A549 treated with AZD9567 at 1 μM for 4 hours (cell line): ENCODE data around the gene BCL2L12. TPM values are rescaled to one million over a fixed set of nuclear protein-coding genes. Genes with fewer than 3 reads are reported as not detected.

Experiments used
- total RNA-seq: library from RNA; stranded (reverse); fragments of 200-300 nt; extraction: Qiagen RNA extraction; gene quantifications from 5 replicates; pipeline ENCODE4 v1.2.3, GENCODE V29; 2022; ENCODE audit not compliant: insufficient read depth

Gene BCL2L12, protein sequence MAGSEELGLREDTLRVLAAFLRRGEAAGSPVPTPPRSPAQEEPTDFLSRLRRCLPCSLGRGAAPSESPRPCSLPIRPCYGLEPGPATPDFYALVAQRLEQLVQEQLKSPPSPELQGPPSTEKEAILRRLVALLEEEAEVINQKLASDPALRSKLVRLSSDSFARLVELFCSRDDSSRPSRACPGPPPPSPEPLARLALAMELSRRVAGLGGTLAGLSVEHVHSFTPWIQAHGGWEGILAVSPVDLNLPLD
- 71.8 to 79.2 TPM (median 75.2 TPM) in 5 replicates for total RNA-seq

DNA sequence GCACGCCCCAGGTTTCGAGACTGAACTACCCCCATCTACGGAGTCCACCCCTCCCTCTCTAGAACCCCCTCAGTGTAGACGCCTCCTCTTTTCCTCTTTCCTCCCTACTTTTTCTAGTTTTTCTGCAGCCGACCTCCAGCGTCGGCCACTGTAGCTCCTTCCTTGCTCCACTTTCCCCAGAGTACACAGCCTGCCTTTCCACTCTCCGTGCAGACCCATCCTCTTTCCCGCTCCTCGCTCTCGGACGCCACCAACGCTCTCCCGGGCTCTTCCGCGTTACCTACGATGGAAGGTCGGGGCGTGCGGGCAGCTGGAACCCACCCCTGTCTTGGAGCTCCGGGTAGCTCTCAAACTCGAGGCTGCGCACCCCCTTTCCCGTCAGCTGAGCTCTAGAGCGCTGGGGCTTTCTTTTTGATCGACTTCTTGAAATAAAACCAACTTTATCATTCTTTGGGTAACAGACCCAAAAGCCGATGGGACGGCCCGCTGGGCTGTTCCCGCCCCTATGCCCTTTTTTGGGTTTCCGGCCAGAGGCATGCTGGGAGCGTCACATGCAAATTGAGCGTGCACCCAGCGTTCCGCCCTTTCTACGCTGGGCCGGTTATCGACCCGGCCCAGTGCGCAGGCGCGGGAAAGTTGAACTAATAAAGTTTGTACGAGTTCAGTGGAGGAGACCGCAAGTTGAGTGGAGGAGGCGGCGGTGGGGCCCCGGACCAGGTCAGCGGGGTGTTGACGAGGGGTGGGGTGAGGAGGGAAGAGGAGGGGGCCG lies at the start of gene BCL2L12, which contains the start of gene IRF3:
Gene BCL2L12 (plus strand): TSS at position 583 of the 769 bp plus-strand sequence. CDS start 760 bp downstream, outside the sequence.
Gene IRF3 (minus strand): TSS at position 507 of the 769 bp plus-strand sequence. CDS start 1,019 bp downstream, outside the sequence.

DNA sequence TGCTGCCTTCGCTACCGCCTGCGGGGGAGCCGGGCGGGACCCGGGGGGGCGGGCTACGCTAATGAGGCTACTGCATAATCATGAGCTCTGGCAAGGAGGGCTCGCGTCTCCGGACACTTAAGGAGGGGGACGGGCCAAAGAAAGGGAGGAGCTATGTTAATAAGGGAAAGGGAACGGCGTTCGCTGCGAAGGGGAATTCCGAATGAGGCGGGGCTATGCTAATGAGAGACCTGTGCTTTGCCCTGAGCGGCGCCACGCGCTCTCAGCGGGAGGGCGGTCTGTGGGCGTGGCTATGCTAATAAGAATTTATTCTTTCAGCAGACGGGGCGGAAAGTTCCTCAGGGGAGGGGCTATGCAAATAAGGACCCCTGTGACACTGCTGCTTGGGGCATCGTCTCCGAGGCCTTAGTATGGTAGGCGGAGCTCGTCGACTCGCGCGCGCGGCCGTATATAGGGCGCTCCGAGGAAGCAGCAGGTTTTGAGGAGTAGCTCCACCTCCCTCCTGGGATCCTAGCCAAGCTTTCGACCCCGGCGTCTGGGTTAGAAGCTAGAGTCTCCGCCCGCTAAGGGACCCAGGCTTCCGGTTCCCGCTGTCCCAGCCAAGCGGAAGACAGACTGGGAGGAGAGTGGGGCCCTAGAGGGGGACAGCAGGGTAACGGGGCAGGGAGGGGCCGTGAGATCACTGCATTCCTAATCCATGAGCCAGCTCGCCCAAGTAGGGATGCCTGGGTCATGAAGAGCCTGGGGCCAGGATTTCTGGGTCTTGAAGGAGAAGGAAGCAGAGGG lies 25.4 kb upstream of the BCL2L12 start, which contains the start of gene RRAS:
Gene RRAS (minus strand): TSS at position 31 of the 786 bp plus-strand sequence. CDS start 45 bp downstream, outside the sequence.

DNA sequence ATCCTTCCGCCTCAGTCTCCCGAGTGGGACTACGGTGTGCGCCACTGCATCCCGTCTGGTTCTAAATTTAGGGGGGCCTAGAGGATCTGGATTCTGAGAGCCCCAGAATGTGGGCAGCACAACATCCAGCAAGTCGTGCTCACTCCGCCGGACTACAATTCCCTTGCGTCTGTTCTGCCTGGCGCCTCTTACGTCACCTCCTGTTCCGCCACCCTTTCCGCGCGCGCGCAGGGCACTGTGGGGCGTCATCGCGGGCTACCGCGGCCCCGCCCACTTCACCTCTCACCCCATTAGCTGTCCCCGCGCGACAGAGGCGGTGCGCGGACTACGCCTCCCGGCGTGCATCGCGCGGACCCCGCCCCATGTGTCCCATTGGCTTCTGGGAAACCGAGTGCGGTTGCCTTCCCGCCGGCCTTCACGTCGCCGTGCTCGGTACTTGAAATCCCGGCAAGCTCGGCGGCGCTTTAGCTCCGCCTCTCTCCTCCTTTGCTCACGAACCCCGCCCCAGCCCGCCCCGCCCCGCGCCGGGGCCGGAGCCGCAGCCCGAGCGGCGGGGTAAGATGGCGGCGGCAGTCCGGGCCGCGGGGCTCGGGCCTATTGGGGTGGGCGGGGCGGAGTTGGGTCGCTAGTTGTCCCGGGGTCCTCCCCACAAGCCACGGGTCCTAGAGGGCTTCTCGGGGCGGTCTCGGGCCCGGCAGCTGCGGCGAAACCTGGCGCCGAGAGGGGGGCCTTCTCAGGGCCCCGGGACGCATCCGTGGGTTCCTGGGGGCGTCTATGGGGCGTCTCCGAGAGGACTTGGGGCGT lies 23.8 kb upstream of the BCL2L12 start, which contains the start of gene SCAF1:
Gene SCAF1 (plus strand): TSS at position 522 of the 804 bp plus-strand sequence. CDS start 2,818 bp downstream, outside the sequence.

DNA sequence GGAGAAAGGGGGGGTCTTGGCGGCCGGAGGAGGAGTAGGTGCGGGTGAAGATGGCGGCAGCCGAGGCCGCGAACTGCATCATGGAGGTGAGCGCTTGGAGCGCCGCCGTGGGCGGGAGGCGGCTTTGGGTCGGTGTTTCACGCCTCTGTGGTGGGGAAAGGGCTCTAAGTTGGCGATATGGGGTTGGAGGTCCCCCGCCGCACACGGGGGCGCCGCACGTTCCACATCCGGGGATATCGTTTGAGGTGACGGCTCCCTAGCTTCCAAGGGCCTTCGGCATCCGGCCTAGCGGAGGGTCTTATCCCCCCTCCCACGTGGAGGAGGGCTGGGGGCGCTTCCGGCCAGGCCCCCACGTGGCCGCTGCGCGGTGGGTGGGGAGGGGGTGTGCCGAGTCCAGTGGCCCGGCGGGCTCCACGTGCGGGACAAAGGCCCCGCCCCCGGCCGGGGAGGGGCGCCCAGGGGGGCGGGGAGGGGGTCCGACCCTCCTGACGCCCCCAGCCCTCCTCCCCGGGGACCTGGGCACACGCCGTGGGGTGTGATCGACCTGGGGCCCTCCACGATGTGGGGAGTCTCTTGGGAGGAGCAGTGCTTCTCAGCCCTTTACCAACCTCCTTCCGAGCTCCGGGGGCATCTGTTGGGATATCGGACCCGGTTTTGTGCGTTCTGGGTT lies 11.6 kb downstream of the BCL2L12 start, which contains the start of gene PRMT1:
Gene PRMT1 (plus strand): TSS at position 41 of the 670 bp plus-strand sequence. CDS start 10 bp downstream, at position 51.

DNA sequence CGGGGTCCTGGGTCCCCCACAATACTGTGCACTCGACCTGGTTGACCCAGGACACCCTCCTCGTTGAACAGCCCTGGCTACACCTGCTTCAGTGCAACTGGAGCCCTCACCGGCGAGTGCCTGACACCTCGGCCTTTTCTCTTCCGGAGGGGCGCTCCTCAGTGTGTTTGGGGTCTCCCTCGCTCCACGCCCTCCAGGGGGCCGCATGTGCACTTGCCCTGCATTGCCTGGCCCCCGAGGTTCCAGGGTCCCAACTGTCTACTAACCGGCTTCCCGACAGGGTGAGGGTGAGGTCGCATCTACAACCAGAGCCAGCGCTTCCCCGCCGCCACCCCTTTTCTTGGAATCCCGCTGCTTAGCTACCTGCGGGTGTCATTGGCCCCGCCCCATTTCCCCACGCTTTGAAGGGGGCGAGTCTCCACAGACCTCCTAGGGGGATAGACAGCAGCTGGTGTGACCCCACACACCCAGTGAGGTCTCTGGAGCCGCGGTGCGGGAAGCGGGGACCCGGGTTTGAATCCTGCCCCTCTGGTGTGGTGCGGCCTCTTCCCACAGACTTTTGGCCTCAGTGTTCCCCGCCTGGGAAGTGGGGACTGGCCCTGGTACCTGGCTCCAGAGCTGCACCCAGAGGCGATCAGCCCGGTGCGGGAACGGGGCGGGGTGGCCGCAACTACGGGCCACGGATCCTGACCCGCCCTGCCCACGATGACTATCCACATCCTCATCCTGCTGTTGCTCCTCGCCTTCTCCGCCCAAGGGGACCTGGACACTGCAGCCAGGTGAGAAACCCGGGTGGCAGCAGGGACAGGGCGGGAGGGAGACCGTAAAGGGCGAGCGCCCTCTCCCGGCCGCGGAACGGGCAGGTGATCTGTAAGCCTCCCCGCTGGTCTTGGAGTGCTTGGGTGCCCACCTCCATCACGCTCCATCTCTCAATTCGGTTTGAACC lies 23.7 kb downstream of the BCL2L12 start, which contains the start of gene ADM5:
Gene ADM5 (plus strand): TSS at position 462 of the 946 bp plus-strand sequence. CDS start 244 bp downstream, at position 706.

DNA sequence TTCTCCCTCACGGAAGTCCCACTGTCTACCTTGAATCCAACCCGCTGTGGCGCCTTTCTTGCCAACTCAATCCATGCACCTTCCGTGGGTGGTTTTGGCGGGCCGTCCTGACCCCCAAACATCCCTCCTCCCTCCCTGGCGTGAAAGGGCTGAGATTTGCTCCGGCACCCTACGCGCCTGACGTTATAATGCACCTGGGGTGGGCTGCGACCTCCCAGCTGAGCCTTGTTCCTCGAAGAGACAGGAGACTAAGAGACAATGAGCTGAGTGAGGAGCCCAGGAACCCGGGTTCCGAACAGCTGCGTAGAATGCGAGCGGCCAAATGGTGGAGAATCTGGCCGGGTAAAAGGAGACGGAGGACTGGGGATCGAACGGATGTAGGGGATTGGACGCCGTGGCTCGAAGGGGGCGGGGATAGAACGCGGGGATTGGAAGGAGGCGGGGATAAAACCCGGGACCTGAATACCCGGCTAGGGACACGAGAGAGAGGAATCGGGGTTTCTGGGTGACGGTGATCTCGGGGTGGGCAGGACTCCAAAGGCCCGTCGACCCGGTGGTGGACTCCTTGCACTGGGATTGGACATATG lies 25.0 kb downstream of the BCL2L12 start, which contains the start of gene CPT1C:
Gene CPT1C (plus strand): TSS at position 461 of the 587 bp plus-strand sequence. CDS start 1,137 bp downstream, outside the sequence.

Other genes starting within 250 kb of the BCL2L12 start
- gene PTH2, start 242.5 kb upstream of the BCL2L12 start, total RNA-seq, result not detected in 5 replicates
- 0.12 to 0.19 TPM (median 0.15 TPM) in 4 of 5 replicates, not detected in the other for gene GFY, start 240.5 kb upstream of the BCL2L12 start, total RNA-seq
- gene SLC17A7, start 224.4 kb upstream of the BCL2L12 start, total RNA-seq, result 0.63 to 3.0 TPM (median 0.82 TPM) in 5 replicates
- 66.4 to 97.1 TPM (median 93.3 TPM) in 5 replicates for gene PIH1D1, start 214.1 kb upstream of the BCL2L12 start, total RNA-seq
- 13.4 to 27.9 TPM (median 27.3 TPM) in 5 replicates for gene ALDH16A1, start 212.7 kb upstream of the BCL2L12 start, total RNA-seq
- 0.89 to 1.6 TPM (median 1.1 TPM) in 4 of 5 replicates, not detected in the other for gene FLT3LG, start 191.7 kb upstream of the BCL2L12 start, total RNA-seq
- 3,480 to 4,206 TPM (median 3,972 TPM) in 5 replicates for gene RPL13A, start 178.3 kb upstream of the BCL2L12 start, total RNA-seq
- gene RPS11, start 169.5 kb upstream of the BCL2L12 start, total RNA-seq, result 3,818 to 4,072 TPM (median 3,919 TPM) in 5 replicates
- gene FCGRT, start 153.3 kb upstream of the BCL2L12 start, total RNA-seq, result 22.8 to 30.5 TPM (median 30.2 TPM) in 5 replicates
- 1.8 to 4.0 TPM (median 2.4 TPM) in 5 replicates for gene RCN3, start 137.9 kb upstream of the BCL2L12 start, total RNA-seq
- 82.3 to 118 TPM (median 113 TPM) in 5 replicates for gene NOSIP, start 85.4 kb upstream of the BCL2L12 start, total RNA-seq
- gene PRRG2, start 84.6 kb upstream of the BCL2L12 start, total RNA-seq, result 0.71 to 1.0 TPM (median 0.86 TPM) in 4 of 5 replicates, not detected in the other
- 21.3 to 31.8 TPM (median 29.3 TPM) in 5 replicates for gene PRR12, start 74.8 kb upstream of the BCL2L12 start, total RNA-seq
- 70.6 to 148 TPM (median 141 TPM) in 5 replicates for gene RRAS, start 25.8 kb upstream of the BCL2L12 start, total RNA-seq
- gene SCAF1, start 23.7 kb upstream of the BCL2L12 start, total RNA-seq, result 39.7 to 68.6 TPM (median 64.4 TPM) in 5 replicates
- 92.2 to 110 TPM (median 99.0 TPM) in 5 replicates for gene IRF3, start 76 bp upstream of the BCL2L12 start, total RNA-seq
- 414 to 496 TPM (median 439 TPM) in 5 replicates for gene PRMT1, start 11.3 kb downstream of the BCL2L12 start, total RNA-seq
- gene ADM5, start 23.7 kb downstream of the BCL2L12 start, total RNA-seq, result 3.6 to 6.2 TPM (median 5.7 TPM) in 5 replicates
- gene CPT1C, start 25.2 kb downstream of the BCL2L12 start, total RNA-seq, result 5.0 to 13.7 TPM (median 11.4 TPM) in 5 replicates
- gene TSKS, start 97.4 kb downstream of the BCL2L12 start, total RNA-seq, result not detected in 5 replicates
- 55.3 to 61.9 TPM (median 56.1 TPM) in 5 replicates for gene AP2A1, start 101.1 kb downstream of the BCL2L12 start, total RNA-seq
- 12.6 to 14.5 TPM (median 13.6 TPM) in 5 replicates for gene FUZ, start 147.4 kb downstream of the BCL2L12 start, total RNA-seq
- 57.3 to 69.4 TPM (median 66.8 TPM) in 5 replicates for gene MED25, start 152.4 kb downstream of the BCL2L12 start, total RNA-seq
- 114 to 153 TPM (median 145 TPM) in 5 replicates for gene PTOV1, start 185.2 kb downstream of the BCL2L12 start, total RNA-seq
- gene PNKP, start 201.6 kb downstream of the BCL2L12 start, total RNA-seq, result 17.3 to 59.3 TPM (median 55.7 TPM) in 5 replicates
- gene AKT1S1, start 211.4 kb downstream of the BCL2L12 start, total RNA-seq, result 70.4 to 112 TPM (median 102 TPM) in 5 replicates
- gene TBC1D17, start 211.8 kb downstream of the BCL2L12 start, total RNA-seq, result 15.2 to 22.6 TPM (median 21.4 TPM) in 5 replicates
- gene IL4I1, start 231.0 kb downstream of the BCL2L12 start, total RNA-seq, result 0.56 to 0.75 TPM (median 0.58 TPM) in 4 of 5 replicates, not detected in the other